A549 treated with dexamethasone at 1 μM for 4 hours (cell line): ENCODE results near the gene PHLPP1. TPM values are rescaled to one million over a fixed set of nuclear protein-coding genes. Genes with fewer than 3 reads are reported as not detected.

Experiments used
- total RNA-seq: library from RNA; stranded (reverse); fragments of 200-300 nt; extraction: Qiagen RNA extraction; gene quantifications from 5 replicates; pipeline ENCODE4 v1.2.3, GENCODE V29; 2022

PHLPP1 gene
- total RNA-seq: 6.7 to 10.1 TPM (median 8.6 TPM) in 5 replicates

DNA sequence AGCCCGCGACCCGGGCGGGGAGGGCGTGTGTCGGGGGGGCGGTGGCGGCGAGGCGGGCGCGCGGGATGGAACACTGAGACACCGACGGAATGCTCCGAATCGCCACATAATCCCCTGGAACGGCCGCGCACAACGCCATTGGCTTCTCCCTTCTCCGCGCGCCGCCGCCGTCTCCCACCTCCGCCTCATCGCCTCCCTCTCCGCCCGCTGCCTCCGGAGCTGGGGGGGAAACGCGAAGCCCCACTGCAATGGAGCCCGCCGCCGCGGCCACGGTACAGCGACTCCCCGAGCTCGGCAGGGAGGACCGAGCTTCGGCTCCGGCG lies at the start of gene PHLPP1:
TSS of gene PHLPP1 (plus strand) at position 106 of the 323 bp plus-strand sequence. CDS start at position 249, 143 bp downstream.

Other genes with a start within 250 kb of the PHLPP1 start
- 7.5 to 13.3 TPM (median 11.3 TPM) in 5 replicates for gene ZCCHC2, start 192.5 kb upstream of the PHLPP1 start, total RNA-seq